ENCODE data around the gene PHF5A. TPM values are rescaled to one million over a fixed set of nuclear protein-coding genes. Genes with fewer than 3 reads are reported as not detected.

The PHF5A gene
- total and polyA plus RNA-seq, 9 donors = 27.3 to 55.3 (median 36.8) TPM

GRCh38 chr22:41448189-41448808 is 20.2 kb downstream of the PHF5A start:
- Histone ChIP-seq H3K36me3 (no peaks in the 10 kb centered on the region), H3K4me1 (ENCODE audit: insufficient read depth) (peaks cover 4% of the 10 kb centered on the region), H3K27ac (peak overlapping the region; percentile 96 to 98), H3K27me3 (no peaks in the 10 kb centered on the region), H3K9me3 (no peaks in the 10 kb centered on the region), H3K4me3 (peak overlapping the region; percentile 94)
- WGBS, 3 donors = 0% methylated on average over 28 of the region's 28 CpGs
- intact Hi-C loops (cut with DNase I) = no loop called here
- TF ChIP-seq CTCF (IDR thresholded peaks at IDR 0.05) (no peak), POLR2A (IDR thresholded peaks at IDR 0.05) (peak; percentile 73), EP300 (IDR thresholded peaks at IDR 0.05) (peak; percentile 87)
- DNase-seq = peak; percentile 91 to 94 (median 93)

- no peaks in the 10 kb centered on the region for H3K9me3 ChIP-seq
- intact Hi-C loops (cut with DNase I) = no loop called here
- 0 to 1% (median 0%) methylated on average over 42 to 63 of the region's 63 CpGs for WGBS, 3 donors
- H3K36me3 ChIP-seq = no peaks in the 10 kb centered on the region
- peak overlapping the region; percentile 94 for H3K4me3 ChIP-seq
- peak; percentile 70 to 79 (median 73) for DNase-seq
- no peaks in the 10 kb centered on the region for H3K27me3 ChIP-seq
- peak overlapping the region; percentile 96 to 98 for H3K27ac ChIP-seq
- TF ChIP-seq EP300 (IDR thresholded peaks at IDR 0.05) (no peak), CTCF (IDR thresholded peaks at IDR 0.05) (no peak), POLR2A (IDR thresholded peaks at IDR 0.05) (no peak)
- H3K4me1 ChIP-seq (ENCODE audit: insufficient read depth) = peaks cover 6% of the 10 kb centered on the region
These were observed 20.9 kb downstream of the PHF5A start for GRCh38 chr22:41447435-41448188.

GRCh38 chr22:41446639-41447434 is 21.7 kb downstream of the PHF5A start, which contains the start of gene TOB2:
TOB2 (minus strand) TSS chr22:41446801; CDS start chr22:41437345, 9,456 bp downstream.
- intact Hi-C loops (cut with DNase I) = no loop called here
- peak within 1 kb of the TSS; percentile 94 for H3K4me3 ChIP-seq
- no peaks in the 10 kb centered on the region for H3K27me3 ChIP-seq
- peaks cover 6% of the 10 kb centered on the region for H3K4me1 ChIP-seq (ENCODE audit: insufficient read depth)
- H3K36me3 ChIP-seq = no peaks in the 10 kb centered on the region
- H3K9me3 ChIP-seq = no peaks in the 10 kb centered on the region
- TF ChIP-seq CTCF (IDR thresholded peaks at IDR 0.05) = no peak
- TF ChIP-seq POLR2A (IDR thresholded peaks at IDR 0.05) = peak; percentile 99
- peak; percentile 45 for TF ChIP-seq EP300 (IDR thresholded peaks at IDR 0.05)
- 0% methylated on average over 72 to 85 of the region's 85 CpGs for WGBS, 3 donors
- H3K27ac ChIP-seq = peak within 1 kb of the TSS; percentile 96 to 98
- peak; percentile 96 to 98 (median 97) for DNase-seq

- Histone ChIP-seq H3K27ac (peak overlapping the region; percentile 82 to 98), H3K4me3 (peak overlapping the region; percentile 94), H3K36me3 (no peaks in the 10 kb centered on the region), H3K4me1 (ENCODE audit: insufficient read depth) (peaks cover 6% of the 10 kb centered on the region), H3K27me3 (no peaks in the 10 kb centered on the region), H3K9me3 (no peaks in the 10 kb centered on the region)
- intact Hi-C loops (cut with DNase I) = no loop called here
- DNase-seq = peak; percentile 39 to 67 (median 60)
- TF ChIP-seq EP300 (IDR thresholded peaks at IDR 0.05) (no peak), POLR2A (IDR thresholded peaks at IDR 0.05) (no peak), CTCF (IDR thresholded peaks at IDR 0.05) (no peak)
- 0 to 1% (median 1%) methylated on average over 25 to 34 of the region's 34 CpGs for WGBS, 3 donors
These were observed 22.4 kb downstream of the PHF5A start for GRCh38 chr22:41446057-41446501.

All from ovary (tissue), 9 donors.